B cell (primary cell): ENCODE measurements around the gene CACNA2D4. TPM values are rescaled to one million over a fixed set of nuclear protein-coding genes. Genes with fewer than 3 reads are reported as not detected.

Experiments used
- ATAC-seq: fragments of 200-7000 bp; cut with Tn5 transposase; one replicate; pipeline ENCODE4 v1.10.0; 2021; ENCODE audit warnings: low read depth, mild to moderate bottlenecking, moderate number of reproducible peaks, moderate library complexity
- CTCF ChIA-PET: fragments of 350-600 bp; sonication (Branson Sonifier 250); formaldehyde crosslinking; loops from one replicate; lab custom pipeline; 2021; ENCODE audit warnings: antibody characterized with exemption, inconsistent platforms; lab: Charles Lee
- POLR2A ChIA-PET: fragments of 350-600 bp; sonication (Branson Sonifier 250); formaldehyde crosslinking; loops from one replicate; lab custom pipeline; 2021; ENCODE audit warnings: antibody characterized with exemption; lab: Charles Lee
- DNase-seq: peaks from one replicate; pipeline ENCODE4 v3.0.0; 2013
- H2AFZ ChIP-seq: 2 replicates; pipeline ENCODE4 v1.6.1; 2012; ENCODE audit warnings: mild to moderate bottlenecking, low read depth, low read length; ENCODE audit not compliant: insufficient read depth, poor library complexity, severe bottlenecking
- H3K27ac ChIP-seq, 2 donors: 1 replicate in 1 of 2; 2 replicates in 1 of 2; pipeline ENCODE4 v1.5.1; 2012 to 2013; ENCODE audit warnings: low read length in 2 of 2, mild to moderate bottlenecking in 2 of 2, moderate library complexity in 1 of 2
- H3K27me3 ChIP-seq, 4 experiments: fragments of 200-600 bp in 1 of 4; sonication (generic) in 1 of 4; replicated peaks in 1 of 4; 1 replicate in 2 of 4; 2 replicates in 2 of 4; pipeline versions ENCODE4 v1.6.1 to v1.7.0; 2013 to 2016; ENCODE audit warnings: low read length in 3 of 4, mild to moderate bottlenecking in 2 of 4, mixed read lengths in 1 of 4, moderate library complexity in 1 of 4; ENCODE audit not compliant: insufficient read depth in 4 of 4, control insufficient read depth in 3 of 4; ENCODE audit errors: control extremely low read depth in 1 of 4
- H3K36me3 ChIP-seq, 2 experiments: replicated peaks in 1 of 2; 1 replicate in 1 of 2; 2 replicates in 1 of 2; pipeline versions ENCODE4 v1.6.1 to v1.7.1; 2013; ENCODE audit warnings: low read length in 1 of 2; ENCODE audit not compliant: insufficient read depth in 2 of 2, control insufficient read depth in 1 of 2; ENCODE audit errors: control extremely low read depth in 1 of 2, extremely low read depth in 1 of 2
- H3K4me1 ChIP-seq, 2 donors: fragments of 200-600 bp in 1 of 2; sonication (generic) in 1 of 2; 1 replicate in 1 of 2; 2 replicates in 1 of 2; pipeline versions ENCODE4 v1.5.1 to v1.6.1; 2013 to 2017; ENCODE audit warnings: low read length in 2 of 2; ENCODE audit not compliant: control insufficient read depth in 2 of 2, insufficient read depth in 2 of 2
- H3K4me2 ChIP-seq: replicated peaks from 2 replicates; pipeline ENCODE3; 2012; ENCODE audit warnings: mild to moderate bottlenecking, low read depth, low read length; ENCODE audit not compliant: poor library complexity, severe bottlenecking
- H3K4me3 ChIP-seq, 5 experiments: fragments of 200-600 bp in 1 of 5; sonication (generic) in 1 of 5; 1 replicate in 3 of 5; 2 replicates in 2 of 5; pipeline versions ENCODE4 v1.5.1 to v1.7.0; 2011 to 2016; ENCODE audit warnings: low read length in 4 of 5, mild to moderate bottlenecking in 4 of 5, low read depth in 2 of 5, control low read depth in 1 of 5, moderate library complexity in 1 of 5; ENCODE audit not compliant: insufficient read depth in 1 of 5; ENCODE audit errors: control extremely low read depth in 1 of 5, extremely low read depth in 1 of 5
- H3K79me2 ChIP-seq: fragments of 200-600 bp; sonication (generic); one replicate; pipeline ENCODE4 v1.6.0; 2016; ENCODE audit warnings: low read length; ENCODE audit not compliant: control insufficient read depth, insufficient read depth
- H3K9ac ChIP-seq: fragments of 200-600 bp; sonication (generic); 2 replicates; pipeline ENCODE4 v1.6.1; 2017; ENCODE audit warnings: mild to moderate bottlenecking, low read length, moderate library complexity
- H3K9me3 ChIP-seq, 3 donors: one replicate each; pipeline versions ENCODE4 v1.6.1 to v1.7.1; 2013; ENCODE audit warnings: low read length in 2 of 3; ENCODE audit not compliant: control insufficient read depth in 2 of 3, insufficient read depth in 1 of 3; ENCODE audit errors: control extremely low read depth in 1 of 3
- H4K20me1 ChIP-seq: 2 replicates; pipeline ENCODE4 v1.6.0; 2012; ENCODE audit warnings: mild to moderate bottlenecking, low read length; ENCODE audit not compliant: insufficient read depth, control insufficient read depth, poor library complexity, severe bottlenecking
- H3K27ac Mint-ChIP-seq: one replicate; pipeline ENCODE4 v1.8.0; 2021; ENCODE audit warnings: mixed read lengths
- H3K27me3 Mint-ChIP-seq: one replicate; pipeline ENCODE4 v1.8.0; 2021; ENCODE audit warnings: mixed read lengths
- H3K4me1 Mint-ChIP-seq: one replicate; pipeline ENCODE4 v1.8.0; 2021; ENCODE audit warnings: mixed read lengths
- H3K4me3 Mint-ChIP-seq: one replicate; pipeline ENCODE4 v1.8.0; 2021; ENCODE audit warnings: mixed read lengths
- H3K9me3 Mint-ChIP-seq: one replicate; pipeline ENCODE4 v1.8.0; 2022; ENCODE audit warnings: mixed read lengths; ENCODE audit not compliant: insufficient read depth
- EZH2 ChIP-seq: IDR thresholded peaks from 2 replicates; pipeline ENCODE4 v1.6.1; 2012; ENCODE audit warnings: borderline replicate concordance, low read depth, mild to moderate bottlenecking, moderate library complexity, low read length; ENCODE audit not compliant: insufficient read depth, poor library complexity, severe bottlenecking
- WGBS: methylation state at CpG from one replicate; pipeline ENCODE4 v1.1.5; 2013; ENCODE audit warnings: missing lambda C conversion rate; ENCODE audit not compliant: insufficient coverage; 5-methylcytosine and 5-hydroxymethylcytosine counted together
- intact Hi-C: fragments of 100-400 bp; cut with micrococcal nuclease; formaldehyde crosslinking; loops from one replicate; pipeline ENCODE4 v1.10.0; 2022
- polyA plus RNA-seq: library from polyadenylated mRNA; depleted of rRNA; stranded (reverse); fragments of >200 nt; gene quantifications from 2 replicates; pipeline ENCODE4 v1.2.3, GENCODE V29; 2012
- total RNA-seq, 2 donors: library from RNA; stranded (reverse); fragments of 120-200 nt in 1 of 2; gene quantifications; 1 replicate in 1 of 2; 2 replicates in 1 of 2; pipeline versions ENCODE4 v1.2.3 to v1.2.4, GENCODE V29; 2013 to 2022
- TF ChIP-seq, protein P1 (sequence below): fragments of 200-600 bp; IDR thresholded peaks from one replicate; pipeline ENCODE4 v1.8.0; 2022; ENCODE audit warnings: antibody characterized with exemption, mild to moderate bottlenecking

The CACNA2D4 gene
- total and polyA plus RNA-seq, 2 donors (not counting 1 experiment from before 2014, with no cell fraction given), result 6.0 to 7.4 TPM

DNA sequence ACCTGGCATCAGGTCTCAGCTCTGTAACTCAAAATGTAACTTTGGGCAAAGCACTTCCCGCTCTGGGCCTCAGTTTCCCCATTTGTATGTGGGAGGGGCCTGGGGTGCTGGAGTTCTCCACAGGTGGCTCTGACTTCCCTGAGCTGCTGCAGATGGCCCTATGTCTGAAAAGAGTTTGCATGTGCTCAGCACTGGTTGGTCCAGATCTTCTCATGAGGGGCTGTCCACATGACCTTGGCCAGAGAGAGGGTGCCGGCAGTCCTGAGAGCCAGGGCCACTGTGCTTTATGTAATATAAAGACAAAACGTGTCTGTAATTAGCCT is 7.2 kb upstream of the CACNA2D4 start:
- Mint-ChIP-seq H3K27me3 (no peaks in the 10 kb centered on the region), H3K4me3 (no peak overlapping the region), H3K27ac (peak overlapping the region; percentile 26), H3K9me3 (no peaks in the 10 kb centered on the region), H3K4me1 (peaks cover 62% of the 10 kb centered on the region)
- Histone ChIP-seq H3K9me3 (no peaks in the 10 kb centered on the region), H3K4me3 (no peak overlapping the region), H3K27ac (peak overlapping the region; percentile 73 to 81), H3K36me3 (no peaks in the 10 kb centered on the region), H2AFZ (no peak overlapping the region), H3K4me1 (peaks cover 55 to 64% of the 10 kb centered on the region in 2 donors), H4K20me1 (no peaks in the 10 kb centered on the region), H3K4me2 (peak overlapping the region; percentile 78), H3K79me2 (no peaks in the 10 kb centered on the region), H3K27me3 (no peaks in the 10 kb centered on the region), H3K9ac (peak overlapping the region; percentile 39)
- ATAC-seq, result no peak
- 97% methylated on average over 3 of the region's 3 CpGs for WGBS
- ChIA-PET CTCF (interaction anchor here (2.4 to 6.9 kb wide), 2 partner anchors 13 to 127 kb away, joined by 8 to 63 read pairs; no protein-coding TSS in a partner anchor), POLR2A (no interaction called here)
- DNase-seq, result no peak
- TF ChIP-seq EZH2, result no peak
- TF ChIP-seq, protein P1, sequence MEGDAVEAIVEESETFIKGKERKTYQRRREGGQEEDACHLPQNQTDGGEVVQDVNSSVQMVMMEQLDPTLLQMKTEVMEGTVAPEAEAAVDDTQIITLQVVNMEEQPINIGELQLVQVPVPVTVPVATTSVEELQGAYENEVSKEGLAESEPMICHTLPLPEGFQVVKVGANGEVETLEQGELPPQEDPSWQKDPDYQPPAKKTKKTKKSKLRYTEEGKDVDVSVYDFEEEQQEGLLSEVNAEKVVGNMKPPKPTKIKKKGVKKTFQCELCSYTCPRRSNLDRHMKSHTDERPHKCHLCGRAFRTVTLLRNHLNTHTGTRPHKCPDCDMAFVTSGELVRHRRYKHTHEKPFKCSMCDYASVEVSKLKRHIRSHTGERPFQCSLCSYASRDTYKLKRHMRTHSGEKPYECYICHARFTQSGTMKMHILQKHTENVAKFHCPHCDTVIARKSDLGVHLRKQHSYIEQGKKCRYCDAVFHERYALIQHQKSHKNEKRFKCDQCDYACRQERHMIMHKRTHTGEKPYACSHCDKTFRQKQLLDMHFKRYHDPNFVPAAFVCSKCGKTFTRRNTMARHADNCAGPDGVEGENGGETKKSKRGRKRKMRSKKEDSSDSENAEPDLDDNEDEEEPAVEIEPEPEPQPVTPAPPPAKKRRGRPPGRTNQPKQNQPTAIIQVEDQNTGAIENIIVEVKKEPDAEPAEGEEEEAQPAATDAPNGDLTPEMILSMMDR, result no peak
- intact Hi-C loops, result no loop called here

DNA sequence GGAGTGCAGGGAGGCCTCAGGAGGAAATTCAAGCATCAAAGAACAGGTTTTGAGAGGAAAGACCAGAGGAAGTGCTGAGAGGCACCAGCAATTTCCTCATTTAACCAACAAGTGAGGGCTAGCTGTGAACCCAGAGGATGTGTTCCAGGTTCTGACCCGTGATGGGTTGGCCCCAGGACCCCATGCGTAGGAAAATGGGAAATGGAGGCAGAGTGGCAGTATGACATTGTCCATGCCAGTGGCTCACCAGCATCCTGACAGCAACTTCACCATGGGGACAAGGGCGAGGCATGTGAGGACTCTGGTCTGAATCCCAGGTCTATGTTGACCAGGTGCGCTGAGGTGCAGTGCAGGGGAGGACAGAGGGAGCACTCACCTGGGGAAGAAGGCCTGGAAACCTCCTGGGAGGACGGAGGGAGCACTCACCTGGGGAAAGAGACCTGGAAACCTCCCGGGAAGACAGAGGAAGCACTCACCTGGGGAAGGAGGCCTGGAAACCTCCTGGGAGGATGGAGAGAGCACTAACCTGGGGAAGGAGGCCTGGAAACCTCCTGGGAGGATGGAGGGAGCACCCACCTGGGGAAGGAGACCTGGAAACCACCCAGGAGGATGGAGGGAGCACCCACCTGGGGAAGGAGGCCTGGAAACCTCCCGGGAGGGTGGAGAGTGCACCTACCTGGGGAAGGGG is 6.7 kb upstream of the CACNA2D4 start:
- TF ChIP-seq, protein P1, result no peak
- TF ChIP-seq EZH2, result no peak
- H3K9me3 ChIP-seq, result no peaks in the 10 kb centered on the region
- peak overlapping the region; percentile 39 for H3K9ac ChIP-seq
- peak overlapping the region; percentile 78 for H3K4me2 ChIP-seq
- H3K79me2 ChIP-seq, result no peaks in the 10 kb centered on the region
- peaks cover 54 to 62% of the 10 kb centered on the region in 2 donors for H3K4me1 ChIP-seq
- POLR2A ChIA-PET, result interaction anchor here (0.6 to 1.9 kb wide), 6 partner anchors 8 to 323 kb away, joined by 3 to 8 read pairs (median 4); no protein-coding TSS in a partner anchor
- Mint-ChIP-seq H3K27ac (peak overlapping the region; percentile 95), H3K4me3 (peak overlapping the region; percentile 84), H3K4me1 (peaks cover 61% of the 10 kb centered on the region), H3K9me3 (no peaks in the 10 kb centered on the region), H3K27me3 (no peaks in the 10 kb centered on the region)
- H4K20me1 ChIP-seq, result no peaks in the 10 kb centered on the region
- CTCF ChIA-PET, result interaction anchor here (1.0 to 6.9 kb wide), 8 partner anchors 8 to 134 kb away, joined by 3 to 63 read pairs (median 6); no protein-coding TSS in a partner anchor
- H3K27me3 ChIP-seq, result no peaks in the 10 kb centered on the region
- DNase-seq, result no peak
- H3K4me3 ChIP-seq, result peak overlapping the region; percentile 1 to 44 (median 12)
- ATAC-seq, result peak; percentile 46
- WGBS, result 58% methylated on average over 7 of the region's 7 CpGs
- H2AFZ ChIP-seq, result peak overlapping the region; percentile 76
- peak overlapping the region; percentile 73 to 81 for H3K27ac ChIP-seq
- no peaks in the 10 kb centered on the region for H3K36me3 ChIP-seq
- intact Hi-C loops, result loop anchor here (1.0 kb wide), 1 partner anchor 8 kb away; no protein-coding TSS in a partner anchor
